ENCODE data around the gene CASZ1. TPM values are rescaled to one million over a fixed set of nuclear protein-coding genes. Genes with fewer than 3 reads are reported as not detected.

The CASZ1 gene
- total RNA-seq, 1 experiment from 2014 or later: 8.5 TPM

DNA sequence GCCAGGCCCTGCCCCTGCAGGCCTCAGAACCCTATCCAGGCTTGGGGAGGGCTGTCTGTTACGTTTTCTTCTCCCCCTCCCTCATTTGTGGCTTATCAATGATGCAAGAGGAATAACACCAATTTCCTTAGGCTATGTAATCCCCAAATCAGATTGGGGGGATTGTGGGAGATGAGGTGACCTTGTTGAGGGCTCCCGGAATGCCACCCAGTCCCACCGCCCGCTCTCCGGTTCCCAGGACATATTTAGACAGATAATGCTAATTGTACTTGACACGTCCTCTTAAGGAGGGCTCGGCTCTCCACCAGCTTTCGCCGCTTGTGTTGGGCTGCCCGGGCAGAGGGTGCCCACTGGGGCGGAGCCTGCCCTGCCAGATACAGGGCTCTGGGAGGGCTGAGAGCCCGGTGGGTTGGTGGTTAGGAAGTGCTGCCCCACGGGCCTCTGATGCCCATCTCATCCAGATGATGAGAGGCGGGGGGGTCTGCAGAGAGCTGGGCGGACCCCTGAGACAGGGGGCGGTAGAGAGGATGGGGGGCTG is 90.0 kb downstream of the CASZ1 start:
- DNase-seq (ENCODE audit: low read depth): no peak

DNA sequence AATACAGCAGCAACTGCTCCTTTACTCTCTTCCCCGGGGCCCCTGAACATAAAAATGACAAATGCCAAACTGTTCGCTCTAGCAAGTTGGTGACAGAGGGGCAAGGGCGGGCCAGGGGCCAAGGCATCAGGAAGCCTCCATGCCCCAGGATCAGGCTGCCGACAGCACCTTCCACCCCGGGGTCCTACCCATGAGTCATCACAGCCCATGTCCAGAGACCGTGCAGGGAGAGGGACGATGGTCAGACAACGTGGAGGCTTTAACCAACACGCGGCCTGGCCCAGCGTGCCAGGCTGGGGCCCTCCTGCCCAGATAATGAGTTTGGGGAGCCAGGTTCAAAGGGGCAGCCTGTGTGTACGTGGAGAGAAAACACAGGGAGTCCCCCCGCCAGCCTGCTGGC is 90.5 kb downstream of the CASZ1 start:
- no peak for DNase-seq (ENCODE audit: low read depth)

DNA sequence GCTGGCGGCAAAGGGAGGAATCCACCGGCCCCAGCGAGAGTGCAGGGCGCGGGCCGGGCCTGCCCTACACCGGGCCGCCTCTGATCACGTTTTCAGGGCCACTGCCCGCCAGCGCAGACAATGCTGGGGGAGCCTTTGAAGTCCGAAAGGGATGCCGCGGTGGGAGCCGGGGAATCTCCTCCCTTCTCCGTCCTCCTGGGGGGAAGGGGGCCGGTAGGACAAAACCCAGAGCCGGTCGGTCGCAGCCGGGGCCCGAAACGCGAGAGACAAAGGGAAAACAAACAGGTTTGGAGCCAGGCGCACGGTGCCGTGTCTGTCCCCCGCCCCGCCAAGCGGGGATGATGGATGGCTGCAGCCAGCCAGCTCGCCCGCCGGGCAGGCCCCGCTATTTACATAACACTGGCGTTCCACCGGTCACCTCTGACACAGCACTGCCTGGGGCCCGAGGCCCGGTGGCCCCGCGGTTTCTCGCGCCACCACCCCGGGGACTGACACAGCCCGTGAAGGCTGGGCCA is 92.0 kb downstream of the CASZ1 start:
- DNase-seq (ENCODE audit: low read depth): no peak

DNA sequence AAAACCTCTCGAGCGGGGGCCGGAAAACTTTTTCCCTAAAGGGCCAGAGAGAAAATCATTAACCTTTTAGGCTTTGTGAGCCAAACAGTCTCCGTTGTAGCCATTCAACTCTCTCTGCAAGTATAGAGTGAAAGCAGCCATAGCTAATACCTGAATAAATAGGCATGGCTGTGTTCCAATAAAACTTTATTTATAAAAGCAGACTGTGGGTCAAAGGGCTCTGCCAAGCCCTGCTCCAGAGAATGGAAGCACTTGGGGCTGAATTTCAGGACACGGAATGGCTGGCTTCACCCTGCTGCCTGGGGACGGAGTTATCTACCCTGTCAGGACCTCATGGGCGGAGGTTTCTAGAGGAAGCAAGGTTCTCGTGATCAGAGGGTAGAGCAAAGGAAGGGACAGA is 92.7 kb downstream of the CASZ1 start:
- no peak for DNase-seq (ENCODE audit: low read depth)

DNA sequence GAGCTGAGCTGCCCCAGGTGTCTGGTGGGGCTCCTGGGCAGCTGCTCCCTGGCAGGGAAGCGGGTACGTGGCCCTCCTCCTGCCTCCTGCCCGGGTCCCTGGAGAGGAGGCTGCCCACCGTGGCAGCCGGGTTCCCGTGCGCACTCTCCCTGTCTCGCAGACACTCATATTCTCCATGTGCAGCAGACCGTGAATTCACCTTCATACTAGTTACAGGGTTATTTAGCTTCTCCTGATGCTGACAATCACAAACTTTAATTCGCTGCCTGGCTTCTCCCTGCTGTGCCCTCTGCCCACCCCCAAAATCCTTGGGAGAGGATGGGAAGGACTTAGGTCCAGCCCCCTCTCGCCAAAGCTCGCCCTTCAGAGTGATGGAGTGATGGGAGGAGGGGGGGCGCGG is 95.3 kb downstream of the CASZ1 start:
- no peak for DNase-seq (ENCODE audit: low read depth)

DNA sequence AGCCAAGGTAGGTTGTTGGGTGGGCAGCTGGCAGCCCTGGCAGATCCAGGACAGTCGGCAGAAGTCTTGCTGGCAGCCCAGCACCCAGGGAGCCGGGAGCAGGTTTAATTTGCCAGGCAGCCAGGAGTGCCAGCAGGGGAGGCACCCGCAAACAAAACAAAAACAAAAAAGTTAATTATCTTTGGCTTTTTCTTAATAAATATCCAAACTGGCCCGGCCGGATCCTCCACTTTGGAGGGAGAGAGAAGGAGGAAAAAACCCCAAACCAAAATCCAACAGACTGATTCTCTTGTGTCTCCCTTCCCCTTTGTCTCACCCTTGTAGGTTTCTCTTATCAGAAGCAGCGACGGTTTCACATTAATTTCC is 97.0 kb downstream of the CASZ1 start:
- no peak for DNase-seq (ENCODE audit: low read depth)

DNA sequence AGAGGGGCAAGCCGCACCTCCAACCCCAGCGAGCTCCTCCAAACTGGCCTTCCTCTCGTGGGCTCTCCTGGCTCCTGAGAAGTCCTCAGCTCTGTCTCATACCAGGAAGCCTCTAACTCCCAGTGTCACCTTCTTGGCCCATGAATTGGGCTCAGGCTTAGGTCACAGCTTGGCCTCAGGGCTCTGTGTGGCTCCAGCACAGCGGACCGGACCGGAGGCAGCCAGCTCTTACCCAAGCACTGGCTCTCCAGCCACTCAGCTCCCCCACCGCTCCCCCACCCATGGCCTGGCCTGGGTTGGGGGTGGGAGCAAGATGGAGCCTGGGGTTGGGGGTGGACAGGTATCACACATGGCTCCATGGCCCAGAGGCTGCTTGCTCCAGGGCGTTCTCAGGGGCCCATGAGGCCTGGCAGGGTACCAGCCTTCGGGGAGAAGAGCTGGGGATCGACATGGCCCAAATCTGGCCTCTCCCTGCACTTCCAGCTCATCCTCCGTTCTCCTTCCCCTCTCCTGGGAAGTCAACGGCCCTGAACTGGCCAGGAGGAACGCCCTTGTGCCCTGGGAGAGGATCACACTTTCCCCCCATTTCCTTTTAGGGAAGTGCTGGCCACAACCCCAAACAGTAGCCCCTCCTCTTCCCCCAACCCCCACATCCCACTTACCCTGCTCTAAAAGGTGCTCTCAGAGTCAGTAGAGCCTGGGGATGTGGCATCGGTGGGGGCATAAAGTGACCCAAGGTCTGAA is 97.5 kb downstream of the CASZ1 start:
- DNase-seq (ENCODE audit: low read depth): no peak

DNA sequence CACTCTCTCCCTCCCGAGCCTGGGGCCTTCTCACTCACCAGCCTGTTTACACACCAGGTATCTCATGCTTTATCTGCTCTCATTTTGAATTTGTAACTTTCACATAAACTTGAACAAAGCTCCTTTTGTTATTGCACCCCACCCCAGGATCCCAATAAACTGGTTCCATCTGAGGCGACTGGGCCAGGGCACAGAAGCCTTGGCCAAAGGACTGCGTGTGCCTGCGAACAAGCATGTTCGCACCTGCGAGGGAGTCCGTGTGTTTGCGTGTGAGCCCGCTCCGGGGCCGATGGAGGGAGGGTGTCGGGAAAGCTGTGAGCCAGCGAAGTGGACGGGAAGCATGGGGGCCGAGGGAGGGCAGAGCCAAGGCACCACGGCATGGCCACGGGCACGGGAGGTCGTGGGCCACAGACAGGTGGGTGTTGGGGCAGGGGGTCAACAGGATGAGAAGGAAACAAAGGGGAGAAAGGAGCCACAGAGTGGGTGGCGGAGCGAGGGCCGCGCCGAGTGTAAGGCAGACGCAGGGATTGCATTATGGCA is 98.8 kb downstream of the CASZ1 start:
- no peak for DNase-seq (ENCODE audit: low read depth)

DNA sequence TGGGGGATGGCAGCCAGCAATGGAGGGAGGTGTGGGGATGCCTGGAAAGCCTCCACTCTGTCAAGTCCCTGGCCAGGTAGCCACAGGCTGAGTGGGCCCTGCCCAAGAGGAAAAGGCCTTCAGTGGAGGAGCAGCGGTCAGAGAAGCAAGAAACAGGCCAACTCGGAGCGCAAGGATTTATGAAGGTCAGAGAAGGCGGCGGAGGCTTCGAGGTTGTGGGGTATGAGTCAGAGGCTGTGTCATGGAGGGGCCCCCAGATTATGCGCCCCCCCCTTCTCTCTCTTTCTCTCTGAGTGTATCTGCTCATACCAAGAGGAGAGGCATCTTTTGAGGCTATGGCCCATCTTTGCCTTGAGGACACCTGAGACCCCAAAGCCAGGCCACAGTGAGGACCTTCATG is 99.5 kb downstream of the CASZ1 start:
- no peak for DNase-seq (ENCODE audit: low read depth)

DNA sequence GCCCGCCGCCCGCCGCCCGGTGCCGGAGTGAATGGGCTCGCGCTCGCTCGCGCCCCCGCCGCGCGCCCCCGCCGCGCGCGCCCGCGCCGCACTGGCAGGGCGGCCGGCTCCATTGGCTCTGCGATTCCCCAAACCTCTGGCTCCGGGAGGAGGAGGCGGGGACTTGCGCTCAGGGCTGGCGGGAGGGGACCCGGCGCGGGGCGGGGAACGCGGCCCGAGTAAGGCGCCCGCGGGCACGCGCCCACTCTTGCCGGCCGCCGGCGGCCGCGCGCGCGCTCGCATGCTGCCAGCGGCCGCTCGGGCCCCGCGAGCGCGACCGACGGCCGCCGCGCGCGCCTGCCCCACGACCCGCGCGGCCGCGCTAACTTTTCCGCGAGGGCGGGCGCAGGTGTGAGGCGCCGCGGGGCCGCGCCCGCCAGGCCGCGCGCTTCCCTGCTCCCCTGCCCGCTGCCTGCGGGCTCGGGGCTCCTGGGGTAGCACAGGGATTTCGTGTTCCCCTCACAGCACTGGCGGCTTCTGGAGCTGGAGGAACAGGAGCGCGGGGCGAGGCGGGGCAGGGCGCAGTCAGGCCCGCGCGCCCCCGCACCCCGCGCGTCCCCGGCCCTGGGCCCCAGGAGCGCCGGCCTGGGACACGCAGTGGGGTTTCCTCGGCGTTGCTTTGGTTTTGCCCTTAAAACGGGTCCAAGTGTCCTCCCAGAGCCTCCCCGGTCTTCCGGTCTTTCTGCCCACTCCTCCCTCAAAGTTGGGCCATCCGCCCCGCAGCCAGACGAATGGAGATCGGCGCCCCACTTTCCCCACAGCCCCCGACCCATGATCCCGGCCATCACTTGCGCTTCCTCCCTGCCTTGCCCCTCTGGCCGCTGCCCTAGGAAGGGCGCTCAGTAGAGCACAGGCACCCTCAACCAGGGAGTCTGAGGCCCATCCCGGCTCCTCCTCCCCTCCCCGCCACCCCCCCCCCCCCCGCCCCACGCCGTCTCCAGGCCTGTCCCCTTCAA is 101.5 kb downstream of the CASZ1 start:
- DNase-seq (ENCODE audit: low read depth): peak; percentile 95

DNA sequence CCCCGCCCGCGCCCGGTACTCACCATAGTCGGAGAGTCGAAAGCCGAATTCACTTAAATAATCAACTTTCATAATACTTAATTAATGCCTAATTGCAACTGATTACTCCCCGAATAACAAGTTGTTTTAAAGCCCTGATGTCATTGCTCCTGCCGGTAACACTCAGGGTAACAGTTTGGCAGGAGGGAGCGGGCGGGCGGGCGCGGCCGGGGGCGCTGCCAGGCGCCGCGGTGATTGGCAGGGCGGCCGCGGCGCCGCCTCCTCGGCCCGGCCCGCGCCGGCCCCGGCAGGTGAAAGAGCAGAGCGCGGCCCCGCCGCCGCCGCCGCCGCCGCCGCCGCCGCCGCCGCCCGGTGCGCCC is 102.2 kb downstream of the CASZ1 start:
- DNase-seq (ENCODE audit: low read depth): no peak

DNA sequence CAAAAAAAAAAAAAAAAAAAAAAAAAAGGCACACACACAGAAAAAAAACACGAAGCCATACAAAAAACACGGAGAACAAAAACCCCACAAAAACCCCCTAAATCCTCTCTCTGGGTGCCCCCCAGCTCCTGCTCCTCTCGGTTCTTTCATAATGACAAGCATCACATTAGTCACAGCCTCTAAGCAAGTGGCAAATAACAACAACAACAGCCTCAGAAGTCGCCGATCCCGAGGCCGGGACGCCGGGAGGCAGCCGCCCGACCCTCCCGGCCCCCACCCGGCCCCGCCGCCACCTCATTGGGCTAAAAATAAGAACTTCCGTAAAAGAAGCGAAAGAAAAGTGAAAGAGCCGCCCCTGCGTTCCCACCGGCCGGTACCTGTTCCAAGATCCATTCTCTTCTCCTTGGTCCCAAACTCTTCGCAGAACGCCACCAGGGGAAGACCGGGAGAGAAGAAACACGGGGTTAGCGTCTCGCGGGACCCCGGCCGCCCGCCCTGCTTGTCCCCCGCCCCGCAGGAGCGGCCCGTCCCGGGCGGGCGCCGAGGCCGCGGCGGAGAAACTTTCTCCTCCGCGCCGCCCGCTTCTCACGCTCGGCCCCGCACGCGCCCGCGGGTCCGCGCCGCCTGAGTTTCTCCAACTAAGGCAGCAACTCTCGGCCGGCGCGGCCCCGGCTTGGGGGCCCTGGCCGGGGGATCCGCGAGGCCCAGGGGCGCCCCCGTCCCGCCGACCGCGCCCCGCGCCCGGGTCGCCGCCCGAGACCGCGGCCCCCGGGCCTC is 102.8 kb downstream of the CASZ1 start:
- DNase-seq (ENCODE audit: low read depth): peak; percentile 49

DNA sequence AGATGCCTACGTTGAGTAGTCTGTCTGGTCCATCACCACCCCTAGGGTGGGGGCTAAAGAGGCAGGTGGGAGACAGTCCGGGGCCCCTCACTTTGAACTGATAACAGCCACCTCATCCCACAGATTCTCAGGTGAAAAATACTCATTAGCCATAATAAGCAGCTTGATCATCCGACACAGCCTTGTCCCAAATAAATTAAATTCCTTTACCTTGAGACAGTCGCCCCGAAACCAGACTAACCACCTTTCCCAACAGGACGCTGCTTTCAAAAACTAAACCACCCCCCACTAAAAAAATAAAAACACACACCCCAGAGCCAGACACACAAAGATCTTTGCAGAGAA is 103.3 kb downstream of the CASZ1 start:
- DNase-seq (ENCODE audit: low read depth): no peak

DNA sequence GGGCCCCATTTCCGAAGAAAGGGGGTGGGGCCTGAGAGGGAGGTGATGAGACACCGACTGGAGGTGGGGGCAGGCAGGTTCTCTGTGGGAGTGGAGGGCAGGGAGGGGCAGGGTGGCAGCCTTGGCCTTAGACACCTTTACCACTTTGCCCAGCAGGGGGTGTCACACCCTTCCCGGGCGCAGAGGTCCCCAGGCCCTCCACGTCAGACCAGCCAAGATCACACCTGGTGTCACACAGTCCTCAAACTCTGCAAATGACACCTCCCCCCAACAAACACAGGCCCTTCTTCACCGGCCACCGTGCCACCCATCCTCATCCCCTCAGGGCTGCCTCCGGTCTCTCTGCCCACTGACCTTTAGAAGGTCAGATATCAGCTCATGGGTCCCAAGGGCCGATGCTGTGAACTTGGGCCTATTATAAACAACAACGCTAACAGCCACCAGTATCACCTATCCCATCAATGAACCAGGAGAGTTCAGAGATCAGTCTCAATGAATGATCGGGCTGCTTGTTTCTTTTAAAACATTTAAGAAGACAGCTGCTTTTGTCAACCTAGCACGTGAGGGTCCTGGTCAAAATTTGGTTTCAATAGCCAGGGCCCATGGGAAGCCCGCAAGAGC is 103.9 kb downstream of the CASZ1 start:
- DNase-seq (ENCODE audit: low read depth): peak; percentile 55

DNA sequence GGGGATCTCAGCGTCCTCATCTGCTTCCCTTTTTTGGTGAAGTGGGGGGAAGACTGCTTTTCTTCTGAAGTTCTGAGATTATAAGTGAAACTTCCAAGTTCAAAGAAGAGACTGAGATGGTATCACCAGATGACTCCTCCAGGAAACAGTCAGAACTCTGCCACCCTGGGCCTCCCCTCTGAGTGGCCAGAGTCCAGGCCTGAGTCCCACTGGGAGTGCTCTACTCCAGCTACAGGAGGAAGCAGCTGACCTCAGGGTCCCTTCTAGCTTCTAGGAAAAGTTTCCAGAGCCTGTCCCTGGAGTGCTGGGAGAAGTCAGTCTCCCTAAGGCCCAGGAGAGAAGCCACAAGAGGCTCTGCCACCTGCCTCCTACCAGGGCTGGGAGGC is 104.7 kb downstream of the CASZ1 start:
- no peak for DNase-seq (ENCODE audit: low read depth)

DNA sequence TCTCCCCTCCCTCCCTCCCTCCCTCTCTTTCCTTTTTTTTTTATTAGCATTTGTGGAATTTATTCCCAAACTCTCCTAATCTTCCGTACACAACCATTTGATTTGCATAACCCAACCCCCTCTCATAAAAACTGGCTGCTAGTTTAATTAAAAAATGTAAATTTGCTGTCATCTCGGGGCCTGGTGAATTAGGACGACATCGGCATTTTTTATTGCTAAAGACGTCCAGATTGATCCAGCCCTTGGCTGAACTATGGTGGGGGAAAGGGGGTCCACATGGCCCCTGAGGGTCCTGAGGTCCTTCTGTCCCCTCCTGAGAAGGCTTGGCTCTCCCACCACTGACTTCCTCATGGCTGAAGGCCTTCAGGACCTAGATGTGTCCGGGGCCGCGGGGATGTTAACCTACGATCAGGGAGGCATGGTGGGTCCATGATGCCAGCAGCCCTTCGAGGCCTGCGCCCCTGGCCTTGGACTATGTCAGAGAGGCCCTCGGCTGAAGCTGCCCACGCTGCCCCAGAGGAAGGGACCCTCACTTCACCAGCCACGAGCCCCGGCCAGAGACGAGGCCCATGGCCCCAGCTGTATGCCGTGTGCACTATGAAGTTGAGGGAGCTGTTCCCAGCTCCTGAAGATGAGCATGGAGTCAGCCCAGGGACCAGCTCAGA is 105.2 kb downstream of the CASZ1 start:
- DNase-seq (ENCODE audit: low read depth): no peak

DNA sequence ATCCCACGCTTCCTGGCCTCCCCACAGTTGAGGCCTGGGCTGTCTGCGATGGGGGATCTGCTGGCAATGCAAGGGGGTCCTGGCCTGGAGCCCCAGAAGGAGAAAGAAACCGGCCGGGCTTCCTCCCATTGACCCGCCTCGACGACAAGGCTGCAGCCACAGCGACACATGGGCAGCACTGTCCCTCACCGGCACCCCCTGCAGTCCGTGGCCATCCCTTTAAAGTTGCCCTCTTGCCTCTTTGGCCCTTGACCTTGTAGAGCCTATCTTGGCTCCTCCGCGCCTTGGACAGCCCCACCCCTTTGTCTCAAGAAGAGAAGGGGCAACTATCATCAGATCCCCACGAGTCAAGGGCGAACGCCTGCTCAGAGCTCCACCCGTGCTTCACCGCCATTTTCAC is 106.0 kb downstream of the CASZ1 start:
- DNase-seq (ENCODE audit: low read depth): no peak

DNA sequence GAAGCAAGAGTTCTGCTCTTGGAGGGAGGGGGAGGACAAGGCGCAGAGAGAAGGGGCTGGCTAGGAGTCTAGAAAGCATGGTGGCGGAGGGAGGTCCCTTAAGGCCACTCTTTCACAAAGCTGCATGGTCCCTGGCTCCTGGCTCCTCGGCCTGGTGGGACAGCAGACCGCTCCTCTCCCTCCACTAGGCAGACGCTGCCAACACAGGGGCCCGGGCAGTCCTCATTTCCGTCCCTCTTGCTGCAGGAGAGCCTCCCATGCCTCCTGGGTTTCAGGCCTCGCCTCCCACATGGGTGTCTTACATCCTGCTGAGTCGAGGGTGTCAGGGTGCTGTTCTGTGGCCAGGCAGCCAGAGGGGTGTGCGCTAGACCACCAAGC is 108.0 kb downstream of the CASZ1 start:
- no peak for DNase-seq (ENCODE audit: low read depth)

DNA sequence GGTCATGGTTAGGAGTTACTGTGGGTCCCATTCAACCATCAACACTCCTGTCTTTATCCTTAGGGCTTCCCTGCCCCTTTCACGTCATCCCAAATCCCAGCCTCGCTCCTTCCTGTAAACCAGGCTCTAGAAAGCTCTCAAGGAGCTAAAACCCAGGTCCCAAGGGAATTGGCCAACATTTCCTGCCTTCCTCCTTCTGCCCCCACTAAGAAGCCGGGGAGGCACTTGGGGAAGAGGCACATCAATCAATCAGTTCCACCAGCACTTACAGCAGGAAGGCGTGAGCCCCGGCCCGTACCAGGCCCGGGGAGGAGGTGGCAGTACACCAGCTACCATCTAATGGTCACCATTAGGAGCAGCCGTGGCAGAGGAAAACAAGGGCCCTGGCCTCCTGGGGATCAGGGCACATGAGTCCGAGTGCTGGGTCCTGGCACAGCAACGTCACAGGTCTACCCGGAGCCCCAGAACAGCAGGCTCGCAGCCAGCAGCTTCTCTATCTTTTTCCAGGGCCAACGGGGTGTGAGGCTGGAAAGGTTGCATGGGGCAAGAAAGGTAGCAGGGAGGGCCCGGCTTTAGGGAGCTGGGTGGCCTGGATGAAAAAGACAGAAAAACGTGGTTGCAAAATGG is 108.6 kb downstream of the CASZ1 start:
- peak; percentile 51 for DNase-seq (ENCODE audit: low read depth)

DNA sequence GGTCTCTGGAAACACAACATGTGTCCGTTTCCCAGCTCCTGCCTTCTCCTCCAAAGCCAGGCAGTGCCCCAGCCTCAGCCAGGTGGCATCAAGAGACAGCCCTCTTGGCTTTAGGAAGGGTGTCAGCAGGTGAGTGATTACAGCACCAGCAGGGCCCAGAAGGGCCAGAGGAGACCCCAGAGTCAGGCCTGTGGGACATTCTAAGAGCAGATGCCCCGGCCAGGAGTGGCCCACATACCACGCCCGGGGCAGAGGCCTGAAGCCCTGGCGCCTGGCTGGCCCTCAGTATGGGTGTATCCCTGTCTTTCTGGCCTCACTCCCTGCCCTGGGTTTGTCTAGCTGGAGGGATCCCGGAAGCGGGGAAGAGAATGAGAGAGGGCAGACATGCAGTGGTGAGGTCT is 109.2 kb downstream of the CASZ1 start:
- no peak for DNase-seq (ENCODE audit: low read depth)

Measured in Daoy (cell line).